A549 (cell line): ENCODE data around the gene LZTFL1.

Experiments
- ATOH8 ChIP-seq: fragments of 250-450 bp; sonication (Bioruptor Pico); IDR thresholded peaks from 2 replicates; pipeline ENCODE4 v1.5.0; 2020; ENCODE audit warnings: low read depth, mild to moderate bottlenecking, moderate library complexity
- BHLHE40 ChIP-seq: IDR thresholded peaks from 2 replicates; pipeline ENCODE4 v1.6.1; 2012; ENCODE audit warnings: low read depth, low read length, inconsistent platforms
- EP300 ChIP-seq, 2 experiments: fragments of >200 bp; sonication (Bioruptor Twin); formaldehyde crosslinking; IDR thresholded peaks; 2 replicates in 1 of 2; 3 replicates in 1 of 2; pipeline ENCODE4 v1.6.1; 2016 to 2017
- MAX ChIP-seq: IDR thresholded peaks from 2 replicates; pipeline ENCODE4 v1.6.1; 2012
- POLR2A ChIP-seq: IDR thresholded peaks from 2 replicates; pipeline ENCODE4 v1.6.1; 2012; ENCODE audit warnings: mild to moderate bottlenecking, low read length
- RAD21 ChIP-seq, 2 experiments: fragments of >200 bp in 1 of 2; sonication (Bioruptor Twin) in 1 of 2; formaldehyde crosslinking in 1 of 2; IDR thresholded peaks in 1 of 2; conservative IDR thresholded peaks in 1 of 2; 2 replicates in 1 of 2; 3 replicates in 1 of 2; pipeline ENCODE4 v1.6.1; 2012 to 2018; ENCODE audit warnings: inconsistent platforms in 1 of 2
- SMC3 ChIP-seq: fragments of >200 bp; sonication (Bioruptor Twin); formaldehyde crosslinking; IDR thresholded peaks from 3 replicates; pipeline ENCODE4 v1.6.1; 2018; ENCODE audit warnings: inconsistent platforms
- TF ChIP-seq, protein P1 (sequence below): fragments of 250-450 bp; sonication (Bioruptor Pico); IDR thresholded peaks from 2 replicates; pipeline ENCODE4 v1.5.0; 2021; ENCODE audit warnings: mild to moderate bottlenecking, moderate library complexity, borderline replicate concordance
- TF ChIP-seq, protein P2 (sequence below): fragments of >200 bp; sonication (Bioruptor Twin); formaldehyde crosslinking; IDR thresholded peaks from 3 replicates; pipeline ENCODE4 v1.5.1; 2016
- TF ChIP-seq, protein P3 (sequence below): IDR thresholded peaks from 2 replicates; pipeline ENCODE4 v1.6.1; 2012

DNA sequence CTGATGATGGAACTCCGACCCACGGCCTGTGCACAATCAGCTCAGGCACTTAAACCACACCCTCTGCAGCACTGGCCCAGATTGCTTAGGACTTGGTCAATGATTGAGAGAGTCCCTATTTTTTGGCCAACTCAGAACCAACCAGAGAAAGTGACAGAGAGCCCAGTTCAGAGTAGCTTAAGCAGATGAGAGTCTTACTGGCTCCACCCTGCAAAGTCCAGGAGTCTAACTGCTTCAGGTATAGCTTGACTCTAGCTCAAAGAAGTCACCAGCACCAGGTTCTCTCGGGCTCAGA, 65.7 kb downstream of the LZTFL1 start:
- no peak for TF ChIP-seq SMC3
- no peak for TF ChIP-seq ATOH8 (CRISPR knock-in tag)
- TF ChIP-seq, protein P1, sequence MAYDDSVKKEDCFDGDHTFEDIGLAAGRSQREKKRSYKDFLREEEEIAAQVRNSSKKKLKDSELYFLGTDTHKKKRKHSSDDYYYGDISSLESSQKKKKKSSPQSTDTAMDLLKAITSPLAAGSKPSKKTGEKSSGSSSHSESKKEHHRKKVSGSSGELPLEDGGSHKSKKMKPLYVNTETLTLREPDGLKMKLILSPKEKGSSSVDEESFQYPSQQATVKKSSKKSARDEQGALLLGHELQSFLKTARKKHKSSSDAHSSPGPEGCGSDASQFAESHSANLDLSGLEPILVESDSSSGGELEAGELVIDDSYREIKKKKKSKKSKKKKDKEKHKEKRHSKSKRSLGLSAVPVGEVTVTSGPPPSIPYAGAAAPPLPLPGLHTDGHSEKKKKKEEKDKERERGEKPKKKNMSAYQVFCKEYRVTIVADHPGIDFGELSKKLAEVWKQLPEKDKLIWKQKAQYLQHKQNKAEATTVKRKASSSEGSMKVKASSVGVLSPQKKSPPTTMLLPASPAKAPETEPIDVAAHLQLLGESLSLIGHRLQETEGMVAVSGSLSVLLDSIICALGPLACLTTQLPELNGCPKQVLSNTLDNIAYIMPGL (CRISPR knock-in tag), result no peak
- TF ChIP-seq, protein P2, sequence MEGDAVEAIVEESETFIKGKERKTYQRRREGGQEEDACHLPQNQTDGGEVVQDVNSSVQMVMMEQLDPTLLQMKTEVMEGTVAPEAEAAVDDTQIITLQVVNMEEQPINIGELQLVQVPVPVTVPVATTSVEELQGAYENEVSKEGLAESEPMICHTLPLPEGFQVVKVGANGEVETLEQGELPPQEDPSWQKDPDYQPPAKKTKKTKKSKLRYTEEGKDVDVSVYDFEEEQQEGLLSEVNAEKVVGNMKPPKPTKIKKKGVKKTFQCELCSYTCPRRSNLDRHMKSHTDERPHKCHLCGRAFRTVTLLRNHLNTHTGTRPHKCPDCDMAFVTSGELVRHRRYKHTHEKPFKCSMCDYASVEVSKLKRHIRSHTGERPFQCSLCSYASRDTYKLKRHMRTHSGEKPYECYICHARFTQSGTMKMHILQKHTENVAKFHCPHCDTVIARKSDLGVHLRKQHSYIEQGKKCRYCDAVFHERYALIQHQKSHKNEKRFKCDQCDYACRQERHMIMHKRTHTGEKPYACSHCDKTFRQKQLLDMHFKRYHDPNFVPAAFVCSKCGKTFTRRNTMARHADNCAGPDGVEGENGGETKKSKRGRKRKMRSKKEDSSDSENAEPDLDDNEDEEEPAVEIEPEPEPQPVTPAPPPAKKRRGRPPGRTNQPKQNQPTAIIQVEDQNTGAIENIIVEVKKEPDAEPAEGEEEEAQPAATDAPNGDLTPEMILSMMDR, result no peak
- no peak for TF ChIP-seq BHLHE40
- TF ChIP-seq RAD21 (conservative IDR thresholded peaks at IDR 0.05 in 1 of 2, IDR thresholded peaks at IDR 0.05 in 1 of 2), result no peak
- no peak for TF ChIP-seq EP300 (IDR thresholded peaks at IDR 0.05)
- no peak for TF ChIP-seq POLR2A
- TF ChIP-seq, protein P3, sequence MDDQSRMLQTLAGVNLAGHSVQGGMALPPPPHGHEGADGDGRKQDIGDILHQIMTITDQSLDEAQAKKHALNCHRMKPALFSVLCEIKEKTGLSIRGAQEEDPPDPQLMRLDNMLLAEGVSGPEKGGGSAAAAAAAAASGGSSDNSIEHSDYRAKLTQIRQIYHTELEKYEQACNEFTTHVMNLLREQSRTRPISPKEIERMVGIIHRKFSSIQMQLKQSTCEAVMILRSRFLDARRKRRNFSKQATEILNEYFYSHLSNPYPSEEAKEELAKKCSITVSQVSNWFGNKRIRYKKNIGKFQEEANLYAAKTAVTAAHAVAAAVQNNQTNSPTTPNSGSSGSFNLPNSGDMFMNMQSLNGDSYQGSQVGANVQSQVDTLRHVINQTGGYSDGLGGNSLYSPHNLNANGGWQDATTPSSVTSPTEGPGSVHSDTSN, result no peak
- no peak for TF ChIP-seq MAX
